GM21526 (cell line): ENCODE data around the gene CSF1R.
A peak's percentile ranks its signal among the peaks of the same experiment; 100 is the strongest.

Experiments
- ATAC-seq: cut with Tn5 transposase; IDR thresholded peaks from one replicate; pipeline ENCODE4 v1.9.1; 2021; ENCODE audit warnings: moderate library complexity; ENCODE audit not compliant: unreplicated experiment, low FRiP score

The CSF1R gene

GRCh38 chr5:150085950-150086715 is at the start of gene CSF1R:
Gene CSF1R, minus strand, starts transcription at chr5:150086554. Its CDS starts 127 bp downstream, at chr5:150086427.
- no peak for ATAC-seq

- no peak for ATAC-seq
These were observed 49.4 kb upstream of the CSF1R start for GRCh38 chr5:150135557-150136304.

- no peak for ATAC-seq
These were observed 47.8 kb upstream of the CSF1R start for GRCh38 chr5:150134198-150134588.

GRCh38 chr5:150133581-150134197 is 47.3 kb upstream of the CSF1R start:
- no peak for ATAC-seq

GRCh38 chr5:150132740-150133139 is 46.4 kb upstream of the CSF1R start:
- ATAC-seq: no peak

- ATAC-seq: no peak
These were observed 45.8 kb upstream of the CSF1R start for GRCh38 chr5:150131978-150132694.

- no peak for ATAC-seq
These were observed 45.1 kb upstream of the CSF1R start for GRCh38 chr5:150131461-150131860.

- no peak for ATAC-seq
These were observed 44.2 kb upstream of the CSF1R start for GRCh38 chr5:150130493-150130922.

GRCh38 chr5:150129813-150130492 is 43.6 kb upstream of the CSF1R start:
- ATAC-seq: no peak

GRCh38 chr5:150129454-150129812 is 43.1 kb upstream of the CSF1R start:
- no peak for ATAC-seq

- ATAC-seq: no peak
These were observed 40.5 kb upstream of the CSF1R start for GRCh38 chr5:150126921-150127265.

GRCh38 chr5:150126199-150126920 is 40.0 kb upstream of the CSF1R start:
- no peak for ATAC-seq

GRCh38 chr5:150125334-150125733 is 39.0 kb upstream of the CSF1R start:
- ATAC-seq: no peak

- ATAC-seq: no peak
These were observed 38.2 kb upstream of the CSF1R start for GRCh38 chr5:150124596-150124995.

- ATAC-seq: no peak
These were observed 37.8 kb upstream of the CSF1R start for GRCh38 chr5:150124111-150124557.

- no peak for ATAC-seq
These were observed 37.2 kb upstream of the CSF1R start for GRCh38 chr5:150123542-150123941.

GRCh38 chr5:150122536-150123481 is 36.5 kb upstream of the CSF1R start:
- no peak for ATAC-seq

- peak; percentile 75 for ATAC-seq
These were observed 35.8 kb upstream of the CSF1R start for GRCh38 chr5:150122158-150122510.
